GM12865 (cell line): ENCODE measurements around the gene HKDC1.

ENCODE experiments used
- DNase-seq: peaks from one replicate; pipeline ENCODE4 v3.0.0; 2010; ENCODE audit warnings: low read depth
- H3K4me3 ChIP-seq: 2 replicates; pipeline ENCODE4 v1.5.1; 2011; ENCODE audit warnings: mild to moderate bottlenecking, low read depth, low read length, control low read depth
- CTCF ChIP-seq: IDR thresholded peaks from 2 replicates; pipeline ENCODE4 v1.5.1; 2011; ENCODE audit warnings: low read length, control low read depth, low read depth, inconsistent platforms; ENCODE audit not compliant: insufficient read depth; ENCODE audit errors: missing control alignments

Gene HKDC1

GRCh38 chr10:69216577-69217118 lies 3.5 kb upstream of the HKDC1 start:
- no peak for TF ChIP-seq CTCF
- no peak for DNase-seq
- H3K4me3 ChIP-seq = no peak overlapping the region

- H3K4me3 ChIP-seq = no peak overlapping the region
- no peak for TF ChIP-seq CTCF
- DNase-seq = no peak
Measured at GRCh38 chr10:69217119-69217754, 2.9 kb upstream of the HKDC1 start.

GRCh38 chr10:69218831-69219230 lies 1.3 kb upstream of the HKDC1 start:
- DNase-seq = no peak
- no peak overlapping the region for H3K4me3 ChIP-seq
- no peak for TF ChIP-seq CTCF

- DNase-seq = no peak
- H3K4me3 ChIP-seq = no peak overlapping the region
- TF ChIP-seq CTCF = no peak
Measured at GRCh38 chr10:69220507-69220906, 375 bp downstream of the HKDC1 start.

GRCh38 chr10:69222157-69223027 lies 2.3 kb downstream of the HKDC1 start:
- DNase-seq = peak; percentile 94
- peak overlapping the region; percentile 15 for H3K4me3 ChIP-seq
- TF ChIP-seq CTCF = peak; percentile 71

GRCh38 chr10:69223028-69223342 lies 2.9 kb downstream of the HKDC1 start:
- no peak overlapping the region for H3K4me3 ChIP-seq
- TF ChIP-seq CTCF = no peak
- no peak for DNase-seq
